Embryonic facial prominence (tissue), 1 donor: Measurements from ENCODE around the gene PKP3.
"Not testable (repeated sequence)": the region's sequence is repeated elsewhere in the genome, so short reads cannot be mapped to it uniquely, and the experiment has no call there.

Experiments used
- DNase-seq: peaks from one replicate; pipeline ENCODE4 v3.0.0-alpha.2; 2016; ENCODE audit errors: extremely low spot score

Gene PKP3

DNA sequence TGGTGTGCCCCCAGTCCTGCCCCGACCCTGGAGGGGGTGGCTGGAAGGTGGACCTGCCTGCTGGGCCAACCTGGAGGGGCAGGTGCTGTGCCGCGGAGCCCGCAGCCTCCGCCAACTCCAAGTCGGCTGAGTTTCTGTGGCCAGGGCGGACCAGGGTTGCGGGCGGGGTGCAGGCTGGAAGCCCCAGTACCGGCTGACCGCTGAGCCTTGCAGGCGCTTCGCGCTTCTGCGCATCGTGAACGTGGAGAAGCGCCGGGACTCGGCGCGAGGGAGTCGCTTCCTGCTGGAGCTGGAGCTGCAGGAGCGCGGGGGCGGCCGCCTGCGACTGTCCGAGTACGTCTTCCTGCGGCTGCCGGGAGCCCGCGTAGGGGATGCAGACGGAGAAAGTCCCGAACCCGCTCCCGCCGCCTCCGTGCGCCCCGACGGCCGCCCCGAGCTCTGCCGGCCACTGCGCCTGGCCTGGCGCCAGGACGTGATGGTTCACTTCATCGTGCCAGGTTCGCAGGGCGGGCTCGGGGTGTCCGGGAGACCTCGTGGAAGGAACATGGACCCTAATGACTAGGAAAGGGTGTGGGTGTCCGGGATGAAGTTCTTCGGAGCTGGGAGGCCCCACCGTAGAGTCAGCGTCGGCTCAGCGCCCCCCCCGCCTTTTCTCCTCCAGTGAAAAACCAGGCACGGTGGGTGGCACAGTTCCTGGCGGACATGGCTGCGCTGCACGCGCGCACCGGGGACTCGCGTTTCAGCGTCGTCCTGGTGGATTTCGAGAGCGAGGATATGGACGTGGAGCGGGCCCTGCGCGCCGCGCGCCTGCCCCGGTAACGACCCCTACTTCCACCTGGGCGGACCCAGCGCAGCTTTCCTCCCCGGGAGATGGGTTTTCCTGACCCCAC lies 14.6 kb upstream of the PKP3 start:
- no peak for DNase-seq

DNA sequence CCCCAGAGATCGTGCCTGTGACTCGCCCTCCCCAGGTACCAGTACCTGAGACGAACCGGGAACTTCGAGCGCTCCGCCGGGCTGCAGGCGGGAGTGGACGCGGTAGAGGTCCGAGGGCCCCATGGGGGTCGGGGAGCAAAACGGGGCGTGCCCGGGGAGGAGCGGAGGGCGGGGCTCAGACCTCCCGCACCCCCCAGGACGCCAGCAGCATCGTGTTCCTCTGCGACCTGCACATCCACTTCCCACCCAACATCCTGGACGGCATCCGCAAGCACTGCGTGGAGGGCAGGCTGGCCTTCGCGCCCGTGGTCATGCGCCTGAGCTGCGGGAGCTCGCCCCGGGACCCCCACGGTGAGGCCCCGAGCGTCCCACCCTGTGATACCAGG lies 13.9 kb upstream of the PKP3 start:
- DNase-seq: no peak

- DNase-seq: no peak
Observed at GRCh38 chr11:380491-380890, 13.5 kb upstream of the PKP3 start.

GRCh38 chr11:380996-381395 lies 13.0 kb upstream of the PKP3 start:
- DNase-seq: no peak

- no peak for DNase-seq
Observed at GRCh38 chr11:381501-382072, 12.4 kb upstream of the PKP3 start.

GRCh38 chr11:382081-382629 lies 11.9 kb upstream of the PKP3 start:
- DNase-seq: no peak

GRCh38 chr11:383431-383830 lies 10.6 kb upstream of the PKP3 start:
- no peak for DNase-seq

GRCh38 chr11:384511-384910 lies 9.5 kb upstream of the PKP3 start:
- no peak for DNase-seq

- no peak for DNase-seq
Observed at GRCh38 chr11:385594-386351, 8.2 kb upstream of the PKP3 start.

- no peak for DNase-seq
Observed at GRCh38 chr11:386483-386882, 7.5 kb upstream of the PKP3 start.

DNA sequence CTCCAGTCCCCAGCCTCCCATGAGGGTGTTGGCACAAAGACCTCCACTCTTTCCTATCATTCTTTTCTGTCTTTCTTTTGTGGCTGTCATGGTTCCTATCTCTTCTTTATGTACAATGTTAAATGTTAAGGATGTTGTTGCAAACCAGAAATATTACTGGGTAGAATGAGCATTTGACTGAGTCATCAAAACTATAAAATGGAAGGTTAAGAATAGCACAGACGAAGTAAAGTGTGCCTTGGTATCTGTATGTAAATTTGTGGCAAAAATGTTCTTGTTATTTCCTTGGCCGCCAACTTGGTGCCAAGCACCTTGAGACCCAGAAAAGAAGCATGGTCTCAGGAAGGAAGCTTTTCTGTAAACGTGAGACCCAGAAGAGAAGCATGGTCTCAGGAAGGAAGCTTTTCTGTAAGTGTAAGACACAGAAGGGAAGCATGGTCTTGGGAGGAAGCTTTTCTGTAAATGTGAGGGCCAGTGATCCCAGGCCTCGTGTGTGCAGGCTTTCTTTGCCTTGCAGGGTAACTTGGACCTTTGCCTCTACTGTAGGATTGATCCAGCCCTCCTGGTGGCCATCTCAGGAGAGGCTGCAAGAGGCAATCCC lies 6.7 kb upstream of the PKP3 start:
- no peak for DNase-seq

- DNase-seq: not testable (repeated sequence)
Observed at GRCh38 chr11:389369-389768, 4.6 kb upstream of the PKP3 start.

DNA sequence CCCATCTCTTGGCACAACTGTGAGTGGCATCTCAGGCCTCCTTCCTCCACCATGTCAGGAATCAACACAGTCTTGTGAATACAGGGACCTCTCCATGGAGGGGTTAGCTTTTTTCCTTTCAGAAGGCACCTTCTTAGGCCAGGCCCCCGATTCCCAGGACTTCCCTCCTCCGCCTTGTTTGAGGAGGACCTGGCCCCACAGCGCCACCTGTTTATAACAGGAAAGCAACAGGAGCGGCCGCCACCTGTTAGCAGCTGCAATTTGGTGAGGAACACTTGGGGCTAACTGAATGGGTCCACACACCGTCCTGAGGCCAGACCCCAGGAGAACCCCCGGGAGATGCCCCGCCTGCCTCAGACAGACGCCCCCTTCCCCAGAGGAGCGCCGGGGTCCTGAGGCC lies 3.8 kb upstream of the PKP3 start:
- DNase-seq: no peak

DNA sequence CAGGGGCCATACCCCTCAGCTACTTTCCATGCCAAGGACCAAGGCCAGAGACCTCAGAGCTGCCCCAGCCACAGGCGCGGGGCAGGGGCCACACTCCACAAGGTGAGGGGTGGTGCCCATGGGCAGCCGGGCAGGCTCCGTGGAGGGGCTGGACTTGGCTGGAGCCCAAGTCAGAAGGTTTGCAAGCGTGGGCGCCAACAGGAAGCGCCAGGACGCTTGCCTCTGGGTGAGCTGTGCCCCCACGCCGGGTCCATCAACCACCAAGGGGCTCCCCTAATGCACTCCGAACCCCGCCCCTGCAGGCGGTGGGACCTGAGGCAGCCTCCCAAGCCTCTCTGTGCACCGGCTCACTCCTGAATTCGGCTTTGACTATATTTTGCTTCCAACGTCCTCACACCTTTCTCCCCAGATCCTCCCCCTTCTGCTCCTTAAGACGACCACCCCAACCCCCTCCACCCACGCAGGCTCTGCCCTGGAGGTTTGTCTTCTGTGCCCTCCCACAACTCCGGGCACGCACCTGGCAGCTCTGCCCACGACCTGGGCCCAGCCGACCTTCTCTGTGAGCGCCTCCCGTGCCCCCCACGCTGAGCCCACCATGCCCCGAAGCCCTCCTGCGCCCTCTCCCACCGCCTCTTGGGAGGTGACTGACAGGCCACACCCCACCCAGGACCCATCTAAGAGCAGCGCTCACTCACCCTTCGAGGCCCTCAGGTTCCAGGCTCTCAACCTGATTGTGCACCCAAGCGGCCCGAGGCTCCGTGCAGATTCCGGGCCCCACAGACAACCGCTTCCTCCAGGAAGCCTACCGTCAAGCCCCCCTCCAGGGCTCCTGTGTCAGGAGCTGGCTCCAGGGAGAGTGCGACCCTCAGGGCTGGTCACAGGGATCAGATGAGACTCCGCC lies 2.6 kb upstream of the PKP3 start:
- no peak for DNase-seq

DNA sequence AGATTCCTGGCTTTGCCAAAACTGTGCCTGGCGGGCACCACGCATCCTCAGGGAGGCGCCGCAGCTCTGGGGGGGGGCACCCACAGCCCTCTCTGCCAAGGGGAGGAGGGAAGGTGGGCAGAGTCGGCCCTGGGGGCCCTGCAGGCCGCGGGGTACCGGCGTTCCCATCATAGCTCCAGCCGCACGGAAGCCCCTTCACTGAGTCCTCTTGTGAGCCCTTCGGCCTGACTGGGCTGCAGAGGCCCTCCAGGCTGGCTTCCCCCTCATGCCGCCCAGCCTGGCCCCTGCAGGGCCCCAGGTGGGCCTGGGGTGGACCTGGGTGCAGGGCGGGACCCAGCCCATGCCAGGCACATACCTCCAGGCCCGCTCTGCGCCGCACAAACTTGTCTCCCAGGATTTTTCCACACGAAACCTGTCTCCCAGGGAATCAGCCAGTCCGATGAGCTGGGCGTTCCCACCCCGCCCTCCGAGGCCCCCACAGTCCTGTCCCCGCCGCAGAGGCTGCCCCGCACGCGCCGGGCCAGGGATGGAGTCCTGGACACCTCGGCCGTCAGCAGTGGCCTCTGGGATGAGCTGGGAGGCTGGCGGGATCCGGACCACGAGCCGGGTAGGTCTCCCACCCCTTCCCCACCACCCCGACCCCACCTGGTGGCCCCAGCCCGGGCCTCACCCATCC lies 1.8 kb upstream of the PKP3 start:
- DNase-seq: no peak

DNA sequence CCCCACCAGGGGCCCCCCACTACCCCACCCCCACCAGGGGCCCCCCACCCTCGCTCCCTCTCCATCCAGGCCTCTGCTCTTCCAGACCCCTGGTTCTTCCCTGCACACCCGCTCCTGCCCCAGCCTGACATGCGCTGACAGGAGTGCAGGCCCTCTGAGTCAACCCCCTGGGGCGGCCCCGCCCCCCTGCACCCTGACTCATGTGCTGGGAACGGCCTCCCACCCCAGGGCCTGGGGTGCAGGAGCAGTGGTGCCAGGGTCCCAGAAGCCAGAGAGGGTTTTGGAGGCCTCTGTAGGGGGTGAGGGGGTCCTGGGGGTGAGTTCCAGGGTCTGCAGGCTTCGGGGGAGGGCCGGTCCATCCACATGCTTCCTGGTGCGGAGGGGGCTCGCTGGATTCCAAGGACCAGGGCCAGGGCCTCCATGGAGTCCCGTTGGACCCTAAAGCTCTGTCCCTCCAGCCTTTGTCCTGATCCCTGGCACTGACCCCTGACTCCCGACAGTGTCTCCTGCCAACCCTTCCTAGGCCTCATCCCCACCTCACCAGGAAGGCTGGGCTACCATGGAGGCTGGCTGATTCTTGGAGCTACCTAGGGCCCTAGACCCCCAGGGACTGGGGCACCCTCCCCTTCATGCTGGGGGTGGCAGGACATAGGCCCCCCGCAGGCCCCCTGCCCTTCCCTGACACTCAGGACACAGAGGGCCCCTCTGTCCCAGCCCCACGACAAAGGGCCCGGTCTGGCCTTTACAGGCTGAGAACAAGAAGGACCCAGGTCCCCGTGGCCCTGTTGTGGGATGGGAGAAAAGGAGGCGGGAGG lies 583 bp upstream of the PKP3 start:
- DNase-seq: no peak

- DNase-seq: no peak
Observed at GRCh38 chr11:394858-395655, 1.0 kb downstream of the PKP3 start.

DNA sequence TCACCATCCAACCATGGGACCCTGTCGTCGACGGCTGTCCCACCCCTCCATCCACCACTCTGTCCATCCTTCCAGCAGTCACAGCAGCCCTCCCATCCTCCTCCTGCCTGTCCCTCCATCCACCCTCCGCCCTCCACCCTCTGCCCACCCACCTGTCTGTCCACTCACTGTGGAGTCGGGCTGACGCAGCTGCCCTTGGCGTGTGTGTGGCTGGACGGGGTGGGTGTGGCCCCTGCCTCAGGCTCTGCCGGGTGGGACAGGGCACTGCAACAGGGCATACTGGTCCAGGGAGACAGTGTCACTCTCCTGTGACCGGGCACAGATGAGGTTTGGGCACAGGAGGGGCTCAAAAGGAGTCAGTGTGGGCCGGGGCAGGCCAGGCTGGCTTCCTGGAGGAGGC lies 1.9 kb downstream of the PKP3 start:
- DNase-seq: no peak

DNA sequence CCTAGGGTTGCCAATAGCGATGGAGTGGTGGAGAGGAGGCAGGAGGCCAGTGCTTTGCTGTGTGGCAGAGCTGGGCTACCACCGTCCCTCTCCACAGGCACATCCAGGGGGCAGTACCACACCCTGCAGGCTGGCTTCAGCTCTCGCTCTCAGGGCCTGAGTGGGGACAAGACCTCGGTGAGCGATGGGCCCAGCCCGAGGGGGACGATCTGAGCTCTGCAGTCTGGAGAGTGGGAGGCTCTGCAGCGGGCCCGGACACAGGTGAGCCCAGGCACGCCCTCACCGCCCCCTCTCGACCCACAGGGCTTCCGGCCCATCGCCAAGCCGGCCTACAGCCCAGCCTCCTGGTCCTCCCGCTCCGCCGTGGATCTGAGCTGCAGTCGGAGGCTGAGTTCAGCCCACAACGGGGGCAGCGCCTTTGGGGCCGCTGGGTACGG lies 2.5 kb downstream of the PKP3 start:
- DNase-seq: no peak
